Smooth muscle cell of the pulmonary artery (primary cell): ENCODE results near the gene NXT2. TPM values are rescaled to one million over a fixed set of nuclear protein-coding genes. Genes with fewer than 3 reads are reported as not detected.

Experiments
- total RNA-seq: library from RNA; depleted of rRNA; stranded (reverse); fragments of >200 nt; gene quantifications from 2 replicates; pipeline ENCODE4 v1.2.3, GENCODE V29; 2014

Gene NXT2
- 6.8 and 10.3 TPM in 2 replicates for total RNA-seq

GRCh38 chrX:109536439-109537323 lies at the start of gene NXT2:
Gene NXT2, plus strand, starts transcription at chrX:109536844. Its CDS starts 163 bp downstream, at chrX:109537007.

Other genes with a start within 250 kb of the NXT2 start
- 0.07 TPM in 1 of 2 replicates, not detected in the other for gene GUCY2F, start 54.8 kb upstream of the NXT2 start, total RNA-seq
- 0.50 and 0.52 TPM in 2 replicates for gene KCNE5, start 88.3 kb downstream of the NXT2 start, total RNA-seq
- 124 and 170 TPM in 2 replicates for gene ACSL4, start 196.4 kb downstream of the NXT2 start, total RNA-seq